NCI-H2227 treated with DMSO at 0.1 percent for 48 hours (cell line): ENCODE measurements around the gene ZNF556.

Experiments
- DNase-seq: peaks from one replicate; lab custom pipeline; 2025; lab: John Stamatoyannopoulos, UW

Gene ZNF556

GRCh38 chr19:2867025-2867991 lies at the start of gene ZNF556:
Gene ZNF556 (plus strand): TSS chr19:2867335. CDS start chr19:2867422, 87 bp downstream.
- DNase-seq, result peak; percentile 33

- peak; percentile 88 for DNase-seq
Observed at GRCh38 chr19:2819540-2820111, 47.5 kb upstream of the ZNF556 start, which contains the start of gene ZNF554. Gene ZNF554 (plus strand): TSS chr19:2819868. CDS start chr19:2820072, 204 bp downstream.

- peak; percentile 13 for DNase-seq
Observed at GRCh38 chr19:2820112-2820702, 46.9 kb upstream of the ZNF556 start.

DNA sequence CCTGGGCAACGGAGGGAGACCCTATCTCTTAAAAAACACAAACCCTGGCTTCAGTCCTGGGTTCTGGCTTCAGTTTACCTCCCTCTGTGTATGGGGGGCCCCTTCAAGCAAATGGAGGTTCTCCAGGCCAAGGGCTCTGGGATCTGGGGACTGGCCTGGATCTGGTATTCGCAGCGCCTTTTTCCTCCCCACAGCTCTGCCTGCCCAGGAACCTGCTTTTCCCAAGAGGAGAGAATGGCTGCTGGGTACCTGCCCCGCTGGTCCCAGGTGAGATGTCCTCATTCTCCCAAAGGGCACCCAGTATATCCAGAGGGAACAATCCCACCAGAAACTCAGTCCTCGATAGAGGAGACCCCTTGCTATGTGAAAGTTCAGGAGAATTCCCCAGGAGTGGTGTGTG lies 44.3 kb upstream of the ZNF556 start:
- no peak for DNase-seq

DNA sequence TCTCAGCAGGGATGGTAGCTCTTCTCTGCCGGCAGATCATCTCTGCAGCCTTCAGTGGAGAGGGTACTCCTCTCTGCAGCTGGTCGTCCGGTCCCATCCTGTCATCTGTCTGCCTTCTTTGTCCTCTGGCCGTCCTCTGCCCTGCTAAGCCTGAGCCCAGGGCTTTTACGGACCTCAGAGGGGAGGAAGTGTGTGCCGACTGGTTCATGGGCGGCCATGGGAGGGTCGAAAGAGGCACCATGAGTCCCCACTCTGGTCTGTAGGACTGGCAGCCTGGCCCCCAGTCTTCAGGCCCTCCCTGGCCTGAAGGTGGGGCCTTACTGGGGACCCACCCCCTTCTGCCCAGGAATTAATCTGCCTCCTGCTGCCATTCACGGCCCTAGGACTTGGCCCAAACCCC lies 43.5 kb upstream of the ZNF556 start:
- DNase-seq, result no peak

GRCh38 chr19:2824129-2824528 lies 43.0 kb upstream of the ZNF556 start:
- DNase-seq, result no peak

GRCh38 chr19:2827022-2827421 lies 40.1 kb upstream of the ZNF556 start:
- no peak for DNase-seq

- no peak for DNase-seq
Observed at GRCh38 chr19:2827840-2828489, 39.2 kb upstream of the ZNF556 start.

- no peak for DNase-seq
Observed at GRCh38 chr19:2834294-2834871, 32.8 kb upstream of the ZNF556 start.

- no peak for DNase-seq
Observed at GRCh38 chr19:2837430-2837829, 29.7 kb upstream of the ZNF556 start.

- DNase-seq, result peak; percentile 94
Observed at GRCh38 chr19:2840794-2841791, 26.0 kb upstream of the ZNF556 start, which contains the start of gene ZNF555. Gene ZNF555 (plus strand): TSS chr19:2841475. CDS start chr19:2841573, 98 bp downstream.

GRCh38 chr19:2841855-2842574 lies 25.1 kb upstream of the ZNF556 start:
- DNase-seq, result no peak

DNA sequence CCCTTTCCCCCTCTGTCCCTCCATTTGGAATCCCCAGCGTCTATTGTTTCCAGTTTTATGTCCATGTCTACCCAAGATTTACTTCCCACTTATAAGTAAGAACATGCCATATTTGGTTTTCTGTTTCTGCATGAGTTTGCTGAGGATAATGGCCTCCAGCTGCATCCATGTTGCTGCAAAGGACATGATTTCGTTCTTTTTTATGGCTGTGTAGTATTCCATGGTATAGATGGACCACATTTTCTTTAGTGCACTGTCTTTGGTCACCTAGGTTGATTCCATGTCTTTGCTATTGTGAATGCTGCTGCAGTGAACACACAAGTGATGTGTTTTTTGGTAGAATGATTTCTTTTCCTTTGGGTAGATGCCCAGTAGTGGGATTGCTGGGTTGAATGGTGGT lies 22.0 kb upstream of the ZNF556 start:
- no peak for DNase-seq

GRCh38 chr19:2846180-2846894 lies 20.8 kb upstream of the ZNF556 start:
- DNase-seq, result no peak

GRCh38 chr19:2847507-2847906 lies 19.6 kb upstream of the ZNF556 start:
- DNase-seq, result no peak

DNA sequence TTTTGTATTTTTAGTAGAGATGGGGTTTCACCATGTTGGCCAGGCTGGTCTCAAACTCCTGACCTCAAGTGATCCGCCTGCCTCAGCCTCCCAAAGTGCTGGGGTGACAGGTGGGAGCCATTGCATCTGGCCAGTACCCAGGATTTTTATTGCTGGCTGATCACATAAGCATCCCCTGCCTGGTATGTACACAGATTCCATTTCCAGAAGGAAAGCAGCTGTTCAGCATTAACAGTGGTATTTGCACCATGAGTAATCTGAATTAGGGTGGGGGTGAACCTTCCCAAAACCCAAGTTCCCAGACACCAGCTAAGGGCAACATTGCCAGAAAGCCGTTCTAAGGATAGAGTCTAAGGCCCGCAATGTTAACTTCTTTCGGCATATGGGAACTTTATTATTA lies 18.5 kb upstream of the ZNF556 start:
- no peak for DNase-seq

DNA sequence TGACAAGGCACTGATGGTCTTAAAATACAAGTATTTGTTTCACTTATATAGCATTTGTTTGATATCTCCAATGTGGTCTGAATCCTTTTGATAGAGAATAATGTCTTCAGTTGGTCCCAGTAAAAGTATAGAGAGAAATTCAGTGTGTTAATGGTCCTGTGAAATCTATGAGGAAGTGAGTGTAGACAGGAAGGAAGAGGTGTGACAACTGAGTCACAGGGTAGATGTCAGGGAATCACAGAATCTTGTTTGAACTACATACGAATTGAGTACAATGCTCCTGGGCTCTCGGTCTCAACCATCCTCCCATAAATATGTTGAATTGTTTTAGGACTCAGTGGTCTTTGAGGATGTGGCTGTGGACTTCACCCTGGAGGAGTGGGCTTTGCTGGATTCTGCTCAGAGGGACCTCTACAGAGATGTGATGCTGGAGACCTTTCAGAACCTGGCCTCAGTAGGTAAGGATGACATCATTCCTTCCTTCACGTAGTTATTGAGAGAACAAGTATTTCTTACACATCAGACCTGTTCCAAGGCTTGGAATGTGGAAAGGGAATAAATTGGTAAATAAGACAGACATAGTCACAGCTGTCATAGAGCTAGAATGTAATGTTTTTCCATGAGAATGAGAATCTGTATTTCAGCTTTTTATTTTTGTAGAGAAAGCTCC lies 16.7 kb upstream of the ZNF556 start:
- no peak for DNase-seq

DNA sequence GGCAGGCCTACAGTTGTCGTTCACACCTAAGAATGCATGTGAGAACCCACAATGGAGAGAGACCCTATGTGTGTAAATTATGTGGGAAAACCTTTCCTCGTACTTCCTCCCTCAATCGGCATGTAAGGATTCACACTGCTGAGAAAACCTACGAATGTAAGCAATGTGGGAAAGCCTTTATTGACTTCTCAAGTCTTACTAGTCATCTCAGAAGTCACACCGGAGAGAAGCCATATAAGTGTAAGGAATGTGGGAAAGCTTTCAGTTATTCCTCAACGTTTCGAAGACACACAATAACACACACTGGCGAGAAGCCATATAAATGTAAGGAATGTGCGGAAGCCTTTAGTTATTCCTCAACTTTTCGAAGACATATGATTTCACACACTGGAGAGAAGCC lies 14.5 kb upstream of the ZNF556 start:
- no peak for DNase-seq
